ENCODE results near the gene AGAP2.
A peak's percentile ranks its signal among the peaks of the same experiment; 100 is the strongest.

Gene AGAP2

DNA sequence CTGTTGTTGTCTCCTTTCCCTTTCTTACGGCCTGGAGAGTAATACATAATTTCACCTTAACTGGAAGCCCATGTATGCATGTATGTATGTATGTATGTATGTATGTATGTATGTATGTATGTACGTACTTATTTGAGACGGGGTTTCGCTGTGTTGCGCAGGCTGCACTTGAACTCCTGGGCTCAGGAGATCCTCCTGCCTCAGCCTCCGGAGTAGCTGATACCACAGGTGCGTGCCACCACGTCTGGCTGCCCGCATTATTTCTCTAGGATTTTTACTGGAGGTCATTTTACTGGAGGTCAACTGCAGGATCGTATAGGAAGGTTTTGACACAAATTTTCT, 45.3 kb downstream of the AGAP2 start:
- no peak overlapping the region for H2AK5ac ChIP-seq (ENCODE audit: low read length)
- no peak overlapping the region for H4K91ac ChIP-seq (ENCODE audit: low read depth, low read length)
- DNase-seq, result no peak
- H2BK12ac ChIP-seq (ENCODE audit: low read length), result no peak overlapping the region
- no peaks in the 10 kb centered on the region for H3K9me3 ChIP-seq (ENCODE audit: insufficient read depth, low read depth, low read length)
- H3K4ac ChIP-seq (ENCODE audit: low read depth, low read length), result no peak overlapping the region
- H4K8ac ChIP-seq (ENCODE audit: low read depth, low read length), result no peak overlapping the region
- peaks cover 2% of the 10 kb centered on the region for H3K79me1 ChIP-seq (ENCODE audit: low read length)
- peaks cover 6 to 14% of the 10 kb centered on the region in 2 experiments for H3K36me3 ChIP-seq (ENCODE audit: control insufficient read depth in 1 of 2, insufficient read depth in 2 of 2, low read length in 2 of 2)
- peak overlapping the region; percentile 47 for H3K4me2 ChIP-seq (ENCODE audit: low read length)
- peaks cover 5 to 8% of the 10 kb centered on the region in 2 experiments for H3K4me1 ChIP-seq (ENCODE audit: control insufficient read depth in 1 of 2, insufficient read depth in 2 of 2, low read length in 2 of 2)
- H3K14ac ChIP-seq (ENCODE audit: low read length), result no peak overlapping the region
- no peak overlapping the region for H3K27ac ChIP-seq (ENCODE audit: low read depth, low read length)
- H3K4me3 ChIP-seq (ENCODE audit: low read depth, low read length), result no peak overlapping the region
- WGBS (ENCODE audit: extremely low coverage, insufficient coverage, insufficient read length), result no CpG with 5 or more reads among the region's 10 CpGs
- no peak overlapping the region for H3K9ac ChIP-seq (ENCODE audit: low read length)
- H3K27me3 ChIP-seq (ENCODE audit: insufficient read depth, low read length), result no peaks in the 10 kb centered on the region
- peak overlapping the region; percentile 50 for H2AFZ ChIP-seq (ENCODE audit: insufficient read depth, low read length, poor library complexity)
- H2BK5ac ChIP-seq (ENCODE audit: low read depth, low read length, poor library complexity), result no peak overlapping the region
- no peak overlapping the region for H4K12ac ChIP-seq (ENCODE audit: low read depth, low read length)
- no peak overlapping the region for H2BK120ac ChIP-seq (ENCODE audit: insufficient read depth, low read length, poor library complexity)
- H3K79me2 ChIP-seq (ENCODE audit: control insufficient read depth, insufficient read depth, low read length, poor library complexity), result peaks cover 2% of the 10 kb centered on the region
- no peak overlapping the region for H3K23ac ChIP-seq (ENCODE audit: low read length)
- H3K18ac ChIP-seq (ENCODE audit: low read length), result no peak overlapping the region

GRCh38 chr12:57692500-57692899, 46.0 kb downstream of the AGAP2 start:
- H4K8ac ChIP-seq (ENCODE audit: low read depth, low read length), result no peak overlapping the region
- H2AFZ ChIP-seq (ENCODE audit: insufficient read depth, low read length, poor library complexity), result no peak overlapping the region
- no peak for DNase-seq
- no peak overlapping the region for H2BK12ac ChIP-seq (ENCODE audit: low read length)
- no peaks in the 10 kb centered on the region for H3K9me3 ChIP-seq (ENCODE audit: insufficient read depth, low read depth, low read length)
- peaks cover 2% of the 10 kb centered on the region for H3K79me2 ChIP-seq (ENCODE audit: control insufficient read depth, insufficient read depth, low read length, poor library complexity)
- no peak overlapping the region for H3K4ac ChIP-seq (ENCODE audit: low read depth, low read length)
- no peak overlapping the region for H3K23ac ChIP-seq (ENCODE audit: low read length)
- H3K27ac ChIP-seq (ENCODE audit: low read depth, low read length), result no peak overlapping the region
- no peak overlapping the region for H2BK5ac ChIP-seq (ENCODE audit: low read depth, low read length, poor library complexity)
- H3K18ac ChIP-seq (ENCODE audit: low read length), result no peak overlapping the region
- peaks cover 2% of the 10 kb centered on the region for H3K79me1 ChIP-seq (ENCODE audit: low read length)
- peaks cover 5 to 8% of the 10 kb centered on the region in 2 experiments for H3K4me1 ChIP-seq (ENCODE audit: control insufficient read depth in 1 of 2, insufficient read depth in 2 of 2, low read length in 2 of 2)
- H2AK5ac ChIP-seq (ENCODE audit: low read length), result no peak overlapping the region
- H4K91ac ChIP-seq (ENCODE audit: low read depth, low read length), result no peak overlapping the region
- no peak overlapping the region for H3K9ac ChIP-seq (ENCODE audit: low read length)
- H3K27me3 ChIP-seq (ENCODE audit: insufficient read depth, low read length), result no peaks in the 10 kb centered on the region
- WGBS (ENCODE audit: extremely low coverage, insufficient coverage, insufficient read length), result no CpG with 5 or more reads among the region's 15 CpGs
- H3K4me2 ChIP-seq (ENCODE audit: low read length), result no peak overlapping the region
- H2BK120ac ChIP-seq (ENCODE audit: insufficient read depth, low read length, poor library complexity), result no peak overlapping the region
- no peak overlapping the region for H3K4me3 ChIP-seq (ENCODE audit: low read depth, low read length)
- no peak overlapping the region for H3K14ac ChIP-seq (ENCODE audit: low read length)
- no peak overlapping the region for H4K12ac ChIP-seq (ENCODE audit: low read depth, low read length)
- H3K36me3 ChIP-seq (ENCODE audit: control insufficient read depth in 1 of 2, insufficient read depth in 2 of 2, low read length in 2 of 2), result peaks cover 6 to 13% of the 10 kb centered on the region in 2 experiments

- Histone ChIP-seq H3K4ac (ENCODE audit: low read depth, low read length) (no peak overlapping the region), H3K14ac (ENCODE audit: low read length) (no peak overlapping the region), H2BK12ac (ENCODE audit: low read length) (no peak overlapping the region), H3K9ac (ENCODE audit: low read length) (no peak overlapping the region), H3K18ac (ENCODE audit: low read length) (no peak overlapping the region), H2AK5ac (ENCODE audit: low read length) (no peak overlapping the region), H4K12ac (ENCODE audit: low read depth, low read length) (no peak overlapping the region), H3K79me1 (ENCODE audit: low read length) (no peaks in the 10 kb centered on the region), H3K9me3 (ENCODE audit: insufficient read depth, low read depth, low read length) (no peaks in the 10 kb centered on the region), H3K27ac (ENCODE audit: low read depth, low read length) (no peak overlapping the region), H2BK5ac (ENCODE audit: low read depth, low read length, poor library complexity) (no peak overlapping the region), H4K91ac (ENCODE audit: low read depth, low read length) (no peak overlapping the region), H3K79me2 (ENCODE audit: control insufficient read depth, insufficient read depth, low read length, poor library complexity) (no peaks in the 10 kb centered on the region), H3K4me1 (ENCODE audit: control insufficient read depth in 1 of 2, insufficient read depth in 2 of 2, low read length in 2 of 2) (peaks cover 0 to 2% of the 10 kb centered on the region in 2 experiments), H4K8ac (ENCODE audit: low read depth, low read length) (no peak overlapping the region), H3K23ac (ENCODE audit: low read length) (no peak overlapping the region), H3K36me3 (ENCODE audit: control insufficient read depth in 1 of 2, insufficient read depth in 2 of 2, low read length in 2 of 2) (no peaks in the 10 kb centered on the region), H3K4me3 (ENCODE audit: low read depth, low read length) (no peak overlapping the region), H3K4me2 (ENCODE audit: low read length) (no peak overlapping the region), H2AFZ (ENCODE audit: insufficient read depth, low read length, poor library complexity) (no peak overlapping the region), H3K27me3 (ENCODE audit: insufficient read depth, low read length) (no peaks in the 10 kb centered on the region), H2BK120ac (ENCODE audit: insufficient read depth, low read length, poor library complexity) (no peak overlapping the region)
- DNase-seq, result no peak
- WGBS (ENCODE audit: extremely low coverage, insufficient coverage, insufficient read length), result no CpG with 5 or more reads among the region's 2 CpGs
These were observed 49.6 kb downstream of the AGAP2 start for GRCh38 chr12:57688931-57689330.

DNA sequence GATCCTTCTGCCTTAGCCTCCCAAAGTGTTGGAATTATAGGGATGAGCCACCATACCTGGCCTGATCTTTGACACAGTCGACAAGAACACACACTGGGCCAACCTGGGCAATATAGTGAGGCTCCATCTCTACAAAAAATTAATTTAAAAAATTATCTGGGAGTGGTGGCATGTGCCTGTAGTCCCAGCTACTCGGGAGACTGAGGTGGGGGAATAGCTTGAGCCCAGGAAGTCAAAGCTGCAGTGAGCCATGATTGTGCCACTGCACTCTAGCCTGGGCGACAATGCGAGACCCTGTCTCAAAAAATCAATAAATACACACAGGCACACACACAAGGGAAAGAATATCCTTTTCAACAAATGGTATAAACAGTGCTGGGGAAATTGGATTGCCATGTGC, 50.7 kb downstream of the AGAP2 start:
- H3K27ac ChIP-seq (ENCODE audit: low read depth, low read length), result no peak overlapping the region
- H3K9me3 ChIP-seq (ENCODE audit: insufficient read depth, low read depth, low read length), result no peaks in the 10 kb centered on the region
- no peak overlapping the region for H2AFZ ChIP-seq (ENCODE audit: insufficient read depth, low read length, poor library complexity)
- H3K4me3 ChIP-seq (ENCODE audit: low read depth, low read length), result no peak overlapping the region
- H2BK120ac ChIP-seq (ENCODE audit: insufficient read depth, low read length, poor library complexity), result no peak overlapping the region
- no peaks in the 10 kb centered on the region for H3K27me3 ChIP-seq (ENCODE audit: insufficient read depth, low read length)
- no peak overlapping the region for H3K14ac ChIP-seq (ENCODE audit: low read length)
- H2BK5ac ChIP-seq (ENCODE audit: low read depth, low read length, poor library complexity), result no peak overlapping the region
- no peak overlapping the region for H4K12ac ChIP-seq (ENCODE audit: low read depth, low read length)
- DNase-seq, result no peak
- H2AK5ac ChIP-seq (ENCODE audit: low read length), result no peak overlapping the region
- H3K4me1 ChIP-seq (ENCODE audit: control insufficient read depth in 1 of 2, insufficient read depth in 2 of 2, low read length in 2 of 2), result no peaks in the 10 kb centered on the region
- no CpG with 5 or more reads among the region's 4 CpGs for WGBS (ENCODE audit: extremely low coverage, insufficient coverage, insufficient read length)
- no peak overlapping the region for H3K4ac ChIP-seq (ENCODE audit: low read depth, low read length)
- H2BK12ac ChIP-seq (ENCODE audit: low read length), result no peak overlapping the region
- H4K8ac ChIP-seq (ENCODE audit: low read depth, low read length), result no peak overlapping the region
- no peak overlapping the region for H4K91ac ChIP-seq (ENCODE audit: low read depth, low read length)
- no peak overlapping the region for H3K4me2 ChIP-seq (ENCODE audit: low read length)
- no peaks in the 10 kb centered on the region for H3K79me2 ChIP-seq (ENCODE audit: control insufficient read depth, insufficient read depth, low read length, poor library complexity)
- H3K79me1 ChIP-seq (ENCODE audit: low read length), result no peaks in the 10 kb centered on the region
- no peak overlapping the region for H3K9ac ChIP-seq (ENCODE audit: low read length)
- H3K23ac ChIP-seq (ENCODE audit: low read length), result no peak overlapping the region
- H3K36me3 ChIP-seq (ENCODE audit: control insufficient read depth in 1 of 2, insufficient read depth in 2 of 2, low read length in 2 of 2), result no peaks in the 10 kb centered on the region
- no peak overlapping the region for H3K18ac ChIP-seq (ENCODE audit: low read length)

Measured in trophoblast cell (in vitro differentiated cells and primary cell).